ENCODE results near the gene KIF1C.
A peak's percentile ranks its signal among the peaks of the same experiment; 100 is the strongest.

Gene KIF1C

GRCh38 chr17:4997302-4998026 lies at the start of gene KIF1C, which contains the start of gene INCA1:
Gene KIF1C (plus strand): TSS chr17:4997950. CDS start chr17:5000247, 2,297 bp downstream.
Gene INCA1 (minus strand): TSS chr17:4997522. CDS start chr17:4994437, 3,085 bp downstream.
- DNase-seq (ENCODE audit: insufficient read length, low spot score) (peak; percentile 96), FAIRE-seq (peak; percentile 86)

DNA sequence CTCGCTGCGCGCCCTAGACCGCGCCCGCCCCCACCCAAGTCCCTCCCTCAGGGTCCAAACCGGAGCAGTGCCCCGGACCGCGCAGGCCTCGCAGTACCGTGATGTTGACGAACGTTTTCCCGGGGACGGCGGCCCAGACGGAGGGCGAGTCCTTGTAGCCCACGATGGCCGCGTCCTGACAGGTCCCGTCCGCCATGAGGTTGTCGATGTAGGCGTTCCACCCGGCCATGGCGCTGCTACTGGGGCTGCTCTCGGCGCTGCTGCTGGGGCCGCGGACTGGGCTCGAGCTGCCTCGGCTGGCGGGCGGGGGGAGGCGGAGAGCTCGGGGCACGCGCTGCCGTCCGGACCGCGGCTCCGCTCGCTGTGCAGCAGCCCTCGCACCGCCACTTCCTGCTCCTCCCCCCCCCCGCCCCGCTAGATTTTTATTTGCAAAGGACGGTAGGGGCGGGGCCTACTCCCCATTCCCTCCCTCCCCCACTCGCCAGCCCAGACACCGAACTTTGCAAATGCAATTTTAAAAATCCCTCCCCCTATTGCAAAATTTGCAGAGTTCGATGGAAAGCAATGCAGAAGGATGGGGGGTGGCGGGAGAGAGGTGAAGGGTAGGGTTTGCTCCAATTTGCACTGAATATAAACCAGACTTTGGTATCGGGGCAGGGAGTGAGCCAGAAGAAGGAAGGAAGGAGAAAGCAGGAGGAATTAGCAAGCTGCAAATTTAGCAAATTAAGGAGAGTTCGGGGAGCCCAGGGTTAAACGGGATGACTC lies 49.4 kb upstream of the KIF1C start, which contains the start of gene PFN1:
Gene PFN1, minus strand, starts transcription at position 365 of the 765 bp plus-strand sequence. Its CDS starts 136 bp downstream, at position 229.
- DNase-seq (ENCODE audit: insufficient read length, low spot score): peak; percentile 73
- no peak for FAIRE-seq

DNA sequence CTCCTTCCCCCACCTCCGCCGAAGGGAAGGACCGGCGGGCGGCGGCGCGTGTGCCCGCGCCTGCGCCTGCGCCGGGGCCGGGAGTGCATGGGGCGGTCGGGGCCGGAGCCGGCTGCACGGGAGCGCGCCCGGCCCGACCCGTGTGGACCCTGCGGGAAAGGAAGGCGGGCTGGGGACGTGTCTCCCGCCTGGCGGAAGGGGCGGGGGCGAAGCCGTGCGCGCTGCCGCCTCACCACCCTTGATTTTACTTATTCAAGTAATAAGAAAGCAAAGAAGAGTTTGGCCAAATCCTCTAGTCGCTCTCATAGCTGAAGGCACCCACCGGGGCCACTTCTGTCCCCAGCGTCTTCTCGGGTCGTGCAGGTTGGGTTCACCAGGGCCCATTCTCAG lies 48.8 kb upstream of the KIF1C start:
- peak; percentile 92 for FAIRE-seq
- peak; percentile 74 for DNase-seq (ENCODE audit: insufficient read length, low spot score)

DNA sequence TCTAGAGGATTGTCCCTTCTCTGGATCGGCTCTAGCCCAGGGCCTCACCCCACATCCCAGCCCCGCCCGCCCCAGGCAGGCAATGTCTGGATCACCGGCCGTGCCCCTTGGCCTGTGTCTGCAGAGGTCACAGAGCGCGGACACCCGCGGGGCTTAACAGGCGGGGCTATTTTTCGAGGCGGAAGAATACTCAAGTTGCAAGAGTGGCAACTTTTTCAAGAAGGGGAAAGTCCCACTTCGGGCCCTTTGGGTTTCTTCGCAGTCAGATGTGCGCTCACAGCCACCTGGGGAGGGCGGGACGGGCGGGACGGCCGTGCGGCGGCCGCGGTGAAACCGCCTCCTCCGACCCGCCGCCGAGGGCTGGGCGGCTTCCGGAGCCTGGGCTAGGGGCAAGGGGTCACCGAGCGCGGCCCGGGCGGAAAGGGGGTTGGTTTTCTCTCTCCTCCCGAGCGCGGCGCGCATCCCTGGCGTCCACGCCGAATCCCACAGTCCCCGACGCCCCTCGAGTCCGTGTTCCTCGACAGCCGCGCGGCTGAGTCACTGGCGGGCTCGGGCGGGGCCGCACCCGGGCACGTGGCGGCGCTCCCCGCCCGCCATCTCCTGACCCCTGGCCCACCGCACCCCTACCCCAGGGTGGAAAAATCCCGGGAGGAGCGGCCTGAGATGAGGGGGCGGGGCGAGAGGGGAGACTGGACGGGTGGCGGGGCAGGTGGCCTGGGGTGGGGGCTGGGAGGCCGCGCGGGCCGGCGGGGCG lies 48.3 kb upstream of the KIF1C start:
- DNase-seq (ENCODE audit: insufficient read length, low spot score): peak; percentile 82
- peak; percentile 4 for FAIRE-seq

- no peak for DNase-seq (ENCODE audit: insufficient read length, low spot score)
- peak; percentile 68 for FAIRE-seq
Measured at GRCh38 chr17:4950075-4950745, 47.5 kb upstream of the KIF1C start.

DNA sequence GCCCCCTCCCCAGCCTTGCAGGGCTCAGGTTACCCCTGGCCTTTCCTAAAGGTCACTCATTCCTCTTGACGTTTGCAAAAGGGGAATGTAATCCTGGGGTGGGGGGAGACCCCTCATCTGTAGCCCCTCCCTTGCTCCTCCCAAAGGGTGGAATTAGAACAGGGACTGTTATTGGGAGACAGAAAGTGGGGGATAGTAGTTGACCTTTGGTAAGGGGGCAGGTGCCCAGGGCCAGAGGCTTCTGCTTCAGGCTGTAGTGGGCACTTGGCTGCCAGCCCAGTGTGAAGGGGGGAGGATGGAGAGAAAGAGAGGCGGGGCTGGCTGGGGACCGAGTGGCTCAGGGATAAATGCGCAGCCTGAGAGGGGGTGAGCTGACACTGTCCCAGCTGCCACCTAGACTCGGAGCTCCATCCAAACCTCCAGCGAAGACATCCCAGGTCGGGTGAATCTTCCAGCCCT lies 47.0 kb upstream of the KIF1C start, which contains the start of gene ENO3:
Gene ENO3, plus strand, starts transcription at position 374 of the 459 bp plus-strand sequence. CDS start 711 bp downstream, outside the sequence.
- FAIRE-seq (no peak), DNase-seq (ENCODE audit: insufficient read length, low spot score) (no peak)

DNA sequence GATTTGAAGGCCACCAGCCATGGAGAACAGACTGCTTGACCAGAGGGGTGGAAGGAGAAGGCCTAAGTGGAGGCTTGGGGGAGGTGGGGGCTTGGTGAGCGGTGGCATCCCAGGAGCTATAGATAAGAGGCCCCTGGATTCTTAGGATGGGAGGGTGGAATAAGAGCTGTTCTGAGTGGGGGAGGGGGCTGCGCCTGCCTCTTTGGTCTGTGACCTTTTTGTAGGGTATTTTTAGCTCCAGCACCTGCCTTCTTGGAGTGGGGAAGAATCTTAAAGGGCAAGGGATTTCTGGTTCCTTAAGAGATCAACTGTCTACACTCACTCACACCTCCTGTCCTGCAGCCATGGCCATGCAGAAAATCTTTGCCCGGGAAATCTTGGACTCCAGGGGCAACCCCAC lies 46.3 kb upstream of the KIF1C start:
- FAIRE-seq (no peak), DNase-seq (ENCODE audit: insufficient read length, low spot score) (no peak)

DNA sequence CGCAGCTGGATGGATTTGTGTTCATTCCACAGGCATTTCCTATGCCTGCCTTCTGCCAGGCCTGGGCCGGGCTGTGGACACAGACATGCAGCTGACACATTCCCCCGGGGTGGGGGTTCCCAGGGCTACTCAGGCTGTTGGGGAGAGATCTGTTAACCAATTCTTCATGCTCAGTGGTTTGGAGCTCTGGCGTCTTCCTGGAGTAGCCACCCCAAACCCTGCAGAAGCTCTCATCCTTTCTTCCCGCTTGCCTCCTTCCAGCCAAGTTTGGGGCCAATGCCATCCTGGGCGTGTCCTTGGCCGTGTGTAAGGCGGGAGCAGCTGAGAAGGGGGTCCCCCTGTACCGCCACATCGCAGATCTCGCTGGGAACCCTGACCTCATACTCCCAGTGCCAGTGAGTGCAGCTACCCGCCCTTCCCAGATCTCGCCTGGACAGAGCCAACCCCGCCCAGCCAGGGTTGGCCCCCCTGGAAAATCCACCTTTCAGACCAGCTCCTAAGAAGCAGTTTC lies 44.2 kb upstream of the KIF1C start:
- DNase-seq (ENCODE audit: insufficient read length, low spot score) (no peak), FAIRE-seq (no peak)

- no peak for FAIRE-seq
Measured at GRCh38 chr17:4955091-4955490, 42.7 kb upstream of the KIF1C start.

DNA sequence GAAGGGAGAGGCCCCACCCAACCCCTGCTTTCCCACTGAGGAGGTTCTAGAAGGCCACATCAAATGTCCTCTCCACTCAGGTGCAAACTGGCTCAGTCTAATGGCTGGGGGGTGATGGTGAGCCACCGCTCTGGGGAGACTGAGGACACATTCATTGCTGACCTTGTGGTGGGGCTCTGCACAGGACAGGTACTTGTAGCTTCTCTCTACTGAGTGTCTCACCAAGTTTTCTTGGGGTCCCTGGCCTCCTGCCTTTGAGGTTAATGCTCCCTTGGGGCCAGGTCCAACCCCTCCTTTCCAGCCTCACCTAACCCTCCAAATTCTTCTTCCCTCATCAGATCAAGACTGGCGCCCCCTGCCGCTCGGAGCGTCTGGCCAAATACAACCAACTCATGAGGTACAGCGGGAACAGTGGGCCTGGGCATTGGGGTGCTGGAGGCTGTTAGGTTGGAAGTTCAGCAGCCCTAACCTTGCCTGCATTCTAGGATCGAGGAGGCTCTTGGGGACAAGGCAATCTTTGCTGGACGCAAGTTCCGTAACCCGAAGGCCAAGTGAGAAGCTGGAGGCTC lies 41.2 kb upstream of the KIF1C start:
- FAIRE-seq (no peak), DNase-seq (ENCODE audit: insufficient read length, low spot score) (no peak)

More at GRCh38 chr17:4955091-4955490, 42.7 kb upstream of the KIF1C start:
- no peak for DNase-seq (ENCODE audit: insufficient read length, low spot score)

GRCh38 chr17:4958102-4958501 lies 39.6 kb upstream of the KIF1C start:
- no peak for DNase-seq (ENCODE audit: insufficient read length, low spot score)
- no peak for FAIRE-seq

DNA sequence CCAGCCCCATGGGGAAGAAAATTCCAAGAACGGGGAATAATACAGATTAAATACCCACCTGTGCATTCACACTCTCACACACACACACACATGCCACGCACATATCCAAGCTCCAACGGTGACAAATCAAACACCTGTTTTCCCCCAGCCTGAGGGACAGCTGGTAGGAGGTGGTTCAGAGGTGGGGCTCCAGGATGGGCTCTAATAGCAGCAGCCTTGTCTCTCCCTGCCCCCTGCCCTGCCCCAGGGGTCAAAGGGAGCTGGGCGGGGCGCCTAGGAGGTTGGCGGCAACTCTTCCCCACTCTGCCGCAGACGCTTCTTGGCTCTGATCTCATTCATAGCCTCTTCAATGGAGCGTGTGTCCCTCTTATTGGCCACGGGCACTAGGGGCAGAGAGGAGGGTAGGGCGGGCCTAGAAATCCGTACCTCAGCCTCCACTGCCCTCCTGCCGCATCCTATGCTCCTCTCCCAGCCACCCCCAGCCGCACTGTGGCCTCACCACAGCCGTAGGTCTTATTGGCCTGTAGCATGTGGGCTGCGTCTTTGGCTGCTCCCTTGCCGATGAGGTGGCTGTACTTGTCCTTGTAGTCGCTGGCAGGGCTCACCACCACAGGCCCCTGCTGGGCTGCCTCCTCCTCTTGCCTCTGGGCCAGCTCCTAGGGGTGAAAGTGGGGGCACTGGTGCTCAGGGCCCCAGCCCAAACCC lies 38.3 kb upstream of the KIF1C start:
- DNase-seq (ENCODE audit: insufficient read length, low spot score) (no peak), FAIRE-seq (no peak)

- no peak for DNase-seq (ENCODE audit: insufficient read length, low spot score)
- FAIRE-seq: no peak
Measured at GRCh38 chr17:4960279-4960922, 37.3 kb upstream of the KIF1C start.

DNA sequence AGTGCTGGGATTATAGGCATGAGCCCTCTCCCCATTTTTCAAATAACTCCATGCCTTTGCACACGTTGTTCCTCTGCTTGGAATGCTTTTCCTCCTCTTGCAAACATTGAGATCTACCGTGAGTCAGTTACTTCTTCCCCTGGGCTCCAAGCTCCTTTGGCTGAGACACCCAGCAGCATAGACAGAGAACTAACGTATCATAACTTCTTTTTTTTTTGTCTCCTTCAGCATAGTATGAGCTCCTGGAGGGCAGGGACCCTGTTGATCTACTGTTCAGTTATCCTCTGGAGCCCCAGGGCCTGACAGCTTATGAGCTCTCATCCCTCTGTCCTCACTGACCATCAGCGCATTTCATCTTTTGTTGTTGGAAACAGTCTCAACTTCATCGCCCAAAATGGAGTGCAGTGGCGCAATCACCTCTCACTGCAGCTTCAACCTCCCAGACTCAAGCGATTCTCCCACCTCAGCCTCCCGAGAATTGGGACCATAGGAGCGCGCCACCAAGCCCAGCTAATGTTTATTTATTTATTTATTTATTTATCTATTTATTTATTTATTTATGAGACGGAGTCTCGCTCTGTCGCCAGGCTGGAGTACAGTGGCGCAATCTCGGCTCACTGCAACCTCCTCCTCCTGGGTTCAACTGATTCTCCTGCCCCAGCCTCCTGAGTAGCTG lies 32.3 kb upstream of the KIF1C start:
- DNase-seq (ENCODE audit: insufficient read length, low spot score): no peak
- FAIRE-seq: no peak

DNA sequence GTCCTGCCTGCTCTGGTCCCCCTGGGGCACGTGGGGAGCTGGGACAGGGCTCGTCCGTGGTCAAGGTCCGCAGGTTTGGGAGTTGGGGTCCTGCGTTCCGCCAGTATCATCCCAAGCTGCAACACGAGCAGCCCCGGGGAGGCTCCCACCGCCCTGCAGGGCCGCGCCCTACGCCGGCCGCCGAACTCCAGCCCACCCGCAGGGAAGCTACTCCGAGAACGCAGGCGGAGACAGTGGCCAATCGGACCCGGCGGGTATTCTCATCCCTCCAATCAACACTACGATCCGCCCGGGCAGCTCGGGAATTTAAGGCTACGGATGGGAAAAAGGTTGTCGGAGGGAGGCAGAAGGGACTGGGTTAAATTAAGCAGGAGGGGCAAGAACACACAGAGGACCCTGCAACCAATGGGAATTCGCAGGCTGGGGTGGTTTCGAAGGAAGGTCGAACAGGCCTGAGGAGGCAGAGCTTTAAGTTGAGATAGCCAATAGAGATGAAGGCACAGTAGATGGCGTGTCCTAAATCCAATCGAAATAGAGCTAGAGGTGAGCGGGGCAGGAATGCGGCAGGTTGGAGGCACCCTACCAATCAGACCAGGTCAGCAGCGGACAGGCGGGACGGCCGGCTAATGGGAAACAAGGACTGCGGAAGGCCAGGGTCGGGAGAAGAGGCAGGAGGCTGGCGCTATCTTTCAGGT lies 30.8 kb upstream of the KIF1C start:
- DNase-seq (ENCODE audit: insufficient read length, low spot score) (peak; percentile 93), FAIRE-seq (peak; percentile 99)

DNA sequence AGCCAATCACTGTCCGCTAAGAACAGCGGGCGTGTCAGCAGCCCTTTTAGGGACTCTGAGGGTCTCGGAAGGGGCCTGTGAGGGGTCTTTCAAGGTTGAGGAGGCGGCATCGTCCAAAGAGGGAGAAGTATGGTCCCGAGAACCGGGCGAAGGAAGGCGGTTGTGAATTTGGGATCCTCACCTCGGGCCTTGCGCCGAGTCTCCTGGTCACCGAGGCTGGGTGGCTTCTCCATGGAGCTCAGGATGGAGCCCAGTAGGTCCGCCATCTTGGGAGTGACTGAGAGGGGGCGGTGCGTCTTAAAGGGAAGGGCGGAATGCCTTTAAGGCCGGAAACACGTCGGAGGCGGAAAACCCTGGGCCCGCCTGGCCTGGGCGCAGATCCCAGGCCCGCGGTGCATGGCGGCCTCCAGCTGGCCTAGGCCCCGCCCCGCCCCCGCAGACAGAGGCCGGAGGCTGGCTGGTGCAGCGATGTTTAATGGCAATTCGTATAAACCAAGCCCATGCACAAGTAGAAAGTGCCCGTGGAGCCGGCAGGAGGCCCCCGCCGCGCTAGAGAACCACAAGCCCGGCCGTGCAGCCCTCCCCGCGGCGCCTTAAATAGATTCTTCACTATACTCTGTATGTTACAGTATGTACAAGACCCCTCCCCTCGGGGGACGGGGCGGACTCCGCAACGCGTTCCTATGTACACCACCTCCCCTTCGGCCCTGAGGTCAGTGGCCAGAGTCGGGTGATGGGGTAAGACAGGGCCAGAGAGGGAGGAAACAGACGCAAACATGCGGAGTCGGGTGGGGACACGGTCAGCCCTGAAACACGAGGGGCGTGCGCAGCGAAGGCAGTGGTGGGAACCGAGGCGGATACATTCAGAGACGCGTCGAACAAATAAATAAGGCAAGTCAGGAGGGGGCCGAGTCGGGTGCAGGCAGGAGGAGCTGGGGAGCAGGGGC lies 29.9 kb upstream of the KIF1C start, which contains the start of gene SPAG7:
Gene SPAG7, minus strand, starts transcription at position 279 of the 947 bp plus-strand sequence. Its CDS starts 13 bp downstream, at position 266.
- no peak for FAIRE-seq

More for the DNA sequence above, 29.9 kb upstream of the KIF1C start, which contains the start of gene SPAG7:
- peak; percentile 90 for DNase-seq (ENCODE audit: insufficient read length, low spot score)
